ENCODE data around the gene IZUMO3. TPM values are rescaled to one million over a fixed set of nuclear protein-coding genes. Genes with fewer than 3 reads are reported as not detected.
"Not testable (repeated sequence)": the region's sequence is repeated elsewhere in the genome, so short reads cannot be mapped to it uniquely, and the experiment has no call there.

IZUMO3 gene
- total RNA-seq, 6 donors from 2014 or later = not detected

- no peak for DNase-seq
- no peak overlapping the region for H3K4me3 ChIP-seq
- peaks cover 0 to 5% (median 0%) of the 10 kb centered on the region in 4 donors for H3K9me3 ChIP-seq
- TF ChIP-seq CTCF (IDR thresholded peaks at IDR 0.05) (no peak), POLR2A (IDR thresholded peaks at IDR 0.05) (no peak), POLR2AphosphoS5 (IDR thresholded peaks at IDR 0.05) (no peak), EP300 (IDR thresholded peaks at IDR 0.05) (no peak)
- WGBS, 2 donors = 32 to 42% methylated on average over 6 of the region's 6 CpGs
- no peak overlapping the region for H3K27ac ChIP-seq
- ATAC-seq (ENCODE audit: low FRiP score in 2 of 2) = no peak
- no peaks in the 10 kb centered on the region for H3K27me3 ChIP-seq
- H3K4me1 ChIP-seq = peaks cover 0 to 3% (median 0%) of the 10 kb centered on the region in 4 donors
- H3K36me3 ChIP-seq = no peaks in the 10 kb centered on the region
These were observed 36.7 kb upstream of the IZUMO3 start for GRCh38 chr9:24582146-24583126.

GRCh38 chr9:24580005-24580404, 34.3 kb upstream of the IZUMO3 start:
- not testable (repeated sequence) for H3K27me3 ChIP-seq; H3K4me3 ChIP-seq; H3K4me1 ChIP-seq; H3K27ac ChIP-seq; H3K9me3 ChIP-seq; ATAC-seq (ENCODE audit: low FRiP score in 2 of 2); H3K36me3 ChIP-seq
- DNase-seq = peak in 1 of 2 donors; percentile 30
- WGBS, 2 donors = 78 to 84% methylated on average over 20 of the region's 21 CpGs

GRCh38 chr9:24572406-24572805, 26.7 kb upstream of the IZUMO3 start:
- 91 to 93% methylated on average over 2 of the region's 2 CpGs for WGBS, 2 donors
- ATAC-seq (ENCODE audit: low FRiP score in 2 of 2) = no peak
- Histone ChIP-seq H3K4me3 (no peak overlapping the region), H3K4me1 (no peaks in the 10 kb centered on the region), H3K27ac (no peak overlapping the region), H3K27me3 (no peaks in the 10 kb centered on the region), H3K36me3 (no peaks in the 10 kb centered on the region), H3K9me3 (no peaks in the 10 kb centered on the region)
- no peak for TF ChIP-seq POLR2A (IDR thresholded peaks at IDR 0.05)
- no peak for TF ChIP-seq CTCF (IDR thresholded peaks at IDR 0.05)
- TF ChIP-seq POLR2AphosphoS5 (IDR thresholded peaks at IDR 0.05) = no peak
- TF ChIP-seq EP300 (IDR thresholded peaks at IDR 0.05) = no peak
- no peak for DNase-seq

GRCh38 chr9:24561957-24562356, 16.3 kb upstream of the IZUMO3 start:
- no peak overlapping the region for H3K4me3 ChIP-seq
- H3K4me1 ChIP-seq = no peaks in the 10 kb centered on the region
- no peaks in the 10 kb centered on the region for H3K27me3 ChIP-seq
- DNase-seq (no peak), ATAC-seq (ENCODE audit: low FRiP score in 2 of 2) (no peak)
- TF ChIP-seq POLR2A (IDR thresholded peaks at IDR 0.05) (no peak), CTCF (IDR thresholded peaks at IDR 0.05) (no peak), EP300 (IDR thresholded peaks at IDR 0.05) (no peak)
- WGBS, 2 donors = 81 to 88% methylated on average over 3 of the region's 3 CpGs
- no peak overlapping the region for H3K27ac ChIP-seq
- H3K36me3 ChIP-seq = no peaks in the 10 kb centered on the region
- H3K9me3 ChIP-seq = no peaks in the 10 kb centered on the region

GRCh38 chr9:24553183-24553552, 7.5 kb upstream of the IZUMO3 start:
- ATAC-seq (ENCODE audit: low FRiP score in 2 of 2) = no peak
- Histone ChIP-seq H3K4me1 (no peaks in the 10 kb centered on the region), H3K27ac (no peak overlapping the region), H3K27me3 (no peaks in the 10 kb centered on the region), H3K9me3 (no peaks in the 10 kb centered on the region), H3K36me3 (no peaks in the 10 kb centered on the region), H3K4me3 (no peak overlapping the region)
- TF ChIP-seq POLR2AphosphoS5 (IDR thresholded peaks at IDR 0.05) (no peak), CTCF (IDR thresholded peaks at IDR 0.05) (no peak), POLR2A (IDR thresholded peaks at IDR 0.05) (no peak), EP300 (IDR thresholded peaks at IDR 0.05) (no peak)
- 76 to 83% methylated on average over 2 of the region's 2 CpGs for WGBS, 2 donors
- DNase-seq = no peak
